Vagina (tissue), 2 donors: Measurements from ENCODE around the gene NPPA. TPM values are rescaled to one million over a fixed set of nuclear protein-coding genes. Genes with fewer than 3 reads are reported as not detected.

Experiments used
- DNase-seq, 2 donors: peaks; one replicate each; pipeline ENCODE4 v3.0.0-alpha.2; 2017; ENCODE audit errors: extremely low spot score in 2 of 2
- H3K27ac ChIP-seq: fragments of 200-600 bp; sonication (generic); one replicate; pipeline ENCODE4 v1.5.1; 2019
- H3K27me3 ChIP-seq: fragments of 200-600 bp; sonication (generic); one replicate; pipeline ENCODE4 v1.5.1; 2019
- H3K36me3 ChIP-seq, 2 donors: fragments of 200-600 bp; sonication (generic); one replicate each; pipeline ENCODE4 v1.5.1; 2017 to 2019
- H3K4me1 ChIP-seq: fragments of 200-600 bp; sonication (generic); one replicate; pipeline ENCODE4 v1.5.1; 2019
- H3K4me3 ChIP-seq, 2 donors: fragments of 200-600 bp; sonication (generic); 1 replicate in 1 of 2; 2 replicates in 1 of 2; pipeline ENCODE4 v1.5.1; 2016 to 2019
- H3K9me3 ChIP-seq: fragments of 200-600 bp; sonication (generic); one replicate; pipeline ENCODE4 v1.5.1; 2019
- CTCF ChIP-seq, 3 experiments: fragments of 450-650 bp in 2 of 3; fragments of 200-600 bp in 1 of 3; sonication (generic) in 1 of 3; IDR thresholded peaks; one replicate each; pipeline ENCODE4 v1.5.1; 2017 to 2019; ENCODE audit warnings: antibody characterized with exemption in 3 of 3, mild to moderate bottlenecking in 2 of 3, moderate library complexity in 2 of 3
- POLR2A ChIP-seq, 2 donors: fragments of 450-650 bp; IDR thresholded peaks; one replicate each; pipeline ENCODE4 v1.6.1; 2017; ENCODE audit warnings: antibody characterized with exemption in 2 of 2, mild to moderate bottlenecking in 2 of 2, moderate library complexity in 2 of 2
- POLR2AphosphoS5 ChIP-seq, 2 donors: sonication (generic); formaldehyde crosslinking; IDR thresholded peaks; one replicate each; pipeline ENCODE4 v1.9.0; 2017; ENCODE audit warnings: antibody characterized with exemption in 2 of 2, mild to moderate bottlenecking in 2 of 2, low read depth in 1 of 2; ENCODE audit not compliant: insufficient read depth in 1 of 2
- intact Hi-C: fragments of 100-400 bp; cut with DNase I; formaldehyde crosslinking; loops from one replicate; pipeline ENCODE4 v1.15.1; 2023
- total RNA-seq: library from RNA; depleted of rRNA; stranded (reverse); fragments of >200 nt; gene quantifications from one replicate; pipeline ENCODE4 v1.2.3, GENCODE V29; 2016

NPPA gene
- total RNA-seq, 1 donor from 2014 or later, result not detected

GRCh38 chr1:11888206-11888876, 40.8 kb upstream of the NPPA start:
- no peak for DNase-seq
- Histone ChIP-seq H3K9me3 (no peaks in the 10 kb centered on the region), H3K27ac (no peak overlapping the region), H3K27me3 (no peaks in the 10 kb centered on the region), H3K4me3 (no peak overlapping the region), H3K36me3 (no peaks in the 10 kb centered on the region), H3K4me1 (no peaks in the 10 kb centered on the region)
- TF ChIP-seq CTCF (IDR thresholded peaks at IDR 0.05), result no peak
- TF ChIP-seq POLR2A (IDR thresholded peaks at IDR 0.05), result no peak
- no peak for TF ChIP-seq POLR2AphosphoS5 (IDR thresholded peaks at IDR 0.05; ENCODE audit: insufficient read depth in 1 of 2, low read depth in 1 of 2)
- intact Hi-C loops, result no loop called here

GRCh38 chr1:11887666-11888007, 40.1 kb upstream of the NPPA start:
- TF ChIP-seq POLR2A (IDR thresholded peaks at IDR 0.05), result no peak
- no peak for TF ChIP-seq CTCF (IDR thresholded peaks at IDR 0.05)
- no peak for TF ChIP-seq POLR2AphosphoS5 (IDR thresholded peaks at IDR 0.05; ENCODE audit: insufficient read depth in 1 of 2, low read depth in 1 of 2)
- no peak overlapping the region for H3K27ac ChIP-seq

GRCh38 chr1:11886986-11887665, 39.5 kb upstream of the NPPA start:
- no peak overlapping the region for H3K27ac ChIP-seq
- DNase-seq, result no peak
- H3K36me3 ChIP-seq, result no peaks in the 10 kb centered on the region
- no peaks in the 10 kb centered on the region for H3K9me3 ChIP-seq
- no peaks in the 10 kb centered on the region for H3K4me1 ChIP-seq
- TF ChIP-seq POLR2A (IDR thresholded peaks at IDR 0.05) (no peak), POLR2AphosphoS5 (IDR thresholded peaks at IDR 0.05; ENCODE audit: insufficient read depth in 1 of 2, low read depth in 1 of 2) (no peak), CTCF (IDR thresholded peaks at IDR 0.05) (no peak)
- intact Hi-C loops, result no loop called here
- H3K4me3 ChIP-seq, result no peak overlapping the region
- H3K27me3 ChIP-seq, result no peaks in the 10 kb centered on the region

More at GRCh38 chr1:11887666-11888007, 40.1 kb upstream of the NPPA start:
- DNase-seq, result no peak
- intact Hi-C loops, result no loop called here
- H3K9me3 ChIP-seq, result no peaks in the 10 kb centered on the region
- no peaks in the 10 kb centered on the region for H3K27me3 ChIP-seq
- H3K4me3 ChIP-seq, result no peak overlapping the region
- H3K36me3 ChIP-seq, result no peaks in the 10 kb centered on the region
- no peaks in the 10 kb centered on the region for H3K4me1 ChIP-seq

- H3K9me3 ChIP-seq, result no peaks in the 10 kb centered on the region
- no peaks in the 10 kb centered on the region for H3K4me1 ChIP-seq
- H3K27ac ChIP-seq, result no peak overlapping the region
- intact Hi-C loops, result no loop called here
- no peaks in the 10 kb centered on the region for H3K27me3 ChIP-seq
- no peak overlapping the region for H3K4me3 ChIP-seq
- H3K36me3 ChIP-seq, result no peaks in the 10 kb centered on the region
- DNase-seq, result no peak
- TF ChIP-seq POLR2A (IDR thresholded peaks at IDR 0.05), result no peak
These were observed 38.3 kb upstream of the NPPA start for GRCh38 chr1:11885916-11886315.

- no peaks in the 10 kb centered on the region for H3K4me1 ChIP-seq
These were observed 35.4 kb upstream of the NPPA start for GRCh38 chr1:11882814-11883538.

More at GRCh38 chr1:11882814-11883538, 35.4 kb upstream of the NPPA start:
- Histone ChIP-seq H3K9me3 (no peaks in the 10 kb centered on the region), H3K4me3 (no peak overlapping the region), H3K36me3 (no peaks in the 10 kb centered on the region), H3K27me3 (no peaks in the 10 kb centered on the region), H3K27ac (no peak overlapping the region)
- DNase-seq, result no peak
- intact Hi-C loops, result no loop called here
- TF ChIP-seq CTCF (IDR thresholded peaks at IDR 0.05) (no peak), POLR2AphosphoS5 (IDR thresholded peaks at IDR 0.05; ENCODE audit: insufficient read depth in 1 of 2, low read depth in 1 of 2) (no peak), POLR2A (IDR thresholded peaks at IDR 0.05) (no peak)
